Left ventricle myocardium inferior (tissue), 1 donor: ENCODE results near the gene FHIT. TPM values are rescaled to one million over a fixed set of nuclear protein-coding genes. Genes with fewer than 3 reads are reported as not detected.
A peak's percentile ranks its signal among the peaks of the same experiment; 100 is the strongest.

Experiments used
- DNase-seq: peaks from one replicate; pipeline ENCODE4 v3.0.0-alpha.2; 2020
- H3K27ac ChIP-seq: fragments of 200-600 bp; replicated peaks from 2 replicates; pipeline ENCODE4 v1.8.0; 2021
- H3K27me3 ChIP-seq: fragments of 200-600 bp; 2 replicates; pipeline ENCODE4 v1.8.0; 2021; ENCODE audit warnings: low read depth
- H3K36me3 ChIP-seq: fragments of 200-600 bp; 2 replicates; pipeline ENCODE4 v1.8.0; 2021
- H3K4me1 ChIP-seq: fragments of 200-600 bp; 2 replicates; pipeline ENCODE4 v1.8.0; 2021
- H3K4me3 ChIP-seq: fragments of 200-600 bp; 2 replicates; pipeline ENCODE4 v1.8.0; 2021; ENCODE audit warnings: mild to moderate bottlenecking, moderate library complexity
- H3K9me3 ChIP-seq: fragments of 200-600 bp; replicated peaks from 2 replicates; pipeline ENCODE4 v1.8.0; 2021
- CTCF ChIP-seq: fragments of 200-600 bp; IDR thresholded peaks from 2 replicates; pipeline ENCODE4 v1.8.0; 2021; ENCODE audit warnings: antibody characterized with exemption, mild to moderate bottlenecking, borderline replicate concordance
- intact Hi-C: fragments of 100-400 bp; cut with micrococcal nuclease; formaldehyde crosslinking; loops from one replicate; pipeline ENCODE4 v1.11.0; 2022
- total RNA-seq: library from RNA; stranded (reverse); fragmentation: NEBNext Ultra II Directional; extraction: Animal tissue kit (Norgen Biotek cat#: 25700); gene quantifications from one replicate; pipeline ENCODE4 v1.2.1, GENCODE V29; 2021
- donor health status: DM: no; HTN: yes; CAD: no; lungs with severe emphysema.

The FHIT gene
- total RNA-seq, 1 donor from 2014 or later: 16.0 TPM

- Histone ChIP-seq H3K4me3 (no peak overlapping the region), H3K9me3 (peaks cover 13% of the 10 kb centered on the region), H3K27me3 (no peaks in the 10 kb centered on the region), H3K27ac (no peak overlapping the region), H3K4me1 (no peaks in the 10 kb centered on the region), H3K36me3 (no peaks in the 10 kb centered on the region)
- TF ChIP-seq CTCF: no peak
- no peak for DNase-seq
- intact Hi-C loops: no loop called here
Measured at GRCh38 chr3:61264281-61264680, 13.0 kb upstream of the FHIT start.

GRCh38 chr3:61257148-61257547, 5.9 kb upstream of the FHIT start:
- intact Hi-C loops: no loop called here
- H3K4me1 ChIP-seq: peaks cover 11% of the 10 kb centered on the region
- DNase-seq: no peak
- H3K9me3 ChIP-seq: peaks cover 13% of the 10 kb centered on the region
- H3K36me3 ChIP-seq: no peaks in the 10 kb centered on the region
- no peak overlapping the region for H3K27ac ChIP-seq
- H3K4me3 ChIP-seq: no peak overlapping the region
- no peaks in the 10 kb centered on the region for H3K27me3 ChIP-seq
- TF ChIP-seq CTCF: no peak

GRCh38 chr3:61253756-61254155, 2.5 kb upstream of the FHIT start:
- intact Hi-C loops: no loop called here
- TF ChIP-seq CTCF: no peak
- H3K4me3 ChIP-seq: no peak overlapping the region
- no peak for DNase-seq
- no peaks in the 10 kb centered on the region for H3K9me3 ChIP-seq
- no peak overlapping the region for H3K27ac ChIP-seq
- H3K4me1 ChIP-seq: peaks cover 38% of the 10 kb centered on the region
- no peaks in the 10 kb centered on the region for H3K36me3 ChIP-seq
- H3K27me3 ChIP-seq: no peaks in the 10 kb centered on the region

- H3K4me1 ChIP-seq: peaks cover 48% of the 10 kb centered on the region
Measured at GRCh38 chr3:61252836-61253235, 1.6 kb upstream of the FHIT start.

GRCh38 chr3:61250784-61251173, 473 bp downstream of the FHIT start:
- no peaks in the 10 kb centered on the region for H3K27me3 ChIP-seq
- H3K27ac ChIP-seq: peak overlapping the region; percentile 90
- intact Hi-C loops: no loop called here
- peaks cover 58% of the 10 kb centered on the region for H3K4me1 ChIP-seq
- DNase-seq: peak; percentile 17
- H3K4me3 ChIP-seq: peak overlapping the region; percentile 82
- H3K9me3 ChIP-seq: no peaks in the 10 kb centered on the region
- TF ChIP-seq CTCF: no peak
- no peaks in the 10 kb centered on the region for H3K36me3 ChIP-seq

More at GRCh38 chr3:61252836-61253235, 1.6 kb upstream of the FHIT start:
- H3K4me3 ChIP-seq: no peak overlapping the region
- no peaks in the 10 kb centered on the region for H3K36me3 ChIP-seq
- no peaks in the 10 kb centered on the region for H3K9me3 ChIP-seq
- no peak overlapping the region for H3K27ac ChIP-seq
- H3K27me3 ChIP-seq: no peaks in the 10 kb centered on the region
- intact Hi-C loops: no loop called here
- TF ChIP-seq CTCF: no peak
- DNase-seq: no peak

GRCh38 chr3:61248496-61248895, 2.8 kb downstream of the FHIT start:
- no peak for DNase-seq
- Histone ChIP-seq H3K27me3 (no peaks in the 10 kb centered on the region), H3K4me3 (no peak overlapping the region), H3K27ac (peak overlapping the region; percentile 3), H3K9me3 (no peaks in the 10 kb centered on the region), H3K36me3 (no peaks in the 10 kb centered on the region), H3K4me1 (peaks cover 58% of the 10 kb centered on the region)
- TF ChIP-seq CTCF: no peak
- intact Hi-C loops: no loop called here
